DOHH2 (cell line): ENCODE data around the gene ENPEP.
"Not testable (repeated sequence)": the region's sequence is repeated elsewhere in the genome, so short reads cannot be mapped to it uniquely, and the experiment has no call there.

Source experiments
- H3F3A ChIP-seq: fragments of 200-600 bp; sonication (generic), shearing (Covaris generic); 2 replicates; pipeline ENCODE4 v1.6.0; 2016; ENCODE audit warnings: antibody characterized with exemption, mild to moderate bottlenecking; ENCODE audit not compliant: control insufficient read depth, insufficient read depth
- H3K27ac ChIP-seq: fragments of 200-600 bp; sonication (generic); 2 replicates; pipeline ENCODE4 v1.5.1; 2014; ENCODE audit warnings: low read depth, mild to moderate bottlenecking, low read length, moderate library complexity
- H3K27me3 ChIP-seq: fragments of 200-600 bp; sonication (generic); 2 replicates; pipeline ENCODE4 v1.6.1; 2014; ENCODE audit warnings: mild to moderate bottlenecking, low read length, mixed read lengths; ENCODE audit not compliant: control insufficient read depth
- H3K36me3 ChIP-seq: fragments of 200-600 bp; sonication (generic); 2 replicates; pipeline ENCODE4 v1.6.1; 2014; ENCODE audit warnings: mild to moderate bottlenecking, low read length, moderate library complexity, mixed read lengths; ENCODE audit not compliant: control insufficient read depth
- H3K4me1 ChIP-seq: fragments of 200-600 bp; sonication (generic); 2 replicates; pipeline ENCODE4 v1.6.1; 2014; ENCODE audit warnings: mild to moderate bottlenecking, low read length, mixed read lengths; ENCODE audit not compliant: control insufficient read depth
- H3K4me2 ChIP-seq: fragments of 200-600 bp; sonication (generic); 2 replicates; pipeline ENCODE4 v1.6.0; 2014; ENCODE audit warnings: mild to moderate bottlenecking, low read length, moderate library complexity
- H3K4me3 ChIP-seq: fragments of 200-600 bp; sonication (generic); 2 replicates; pipeline ENCODE4 v1.5.1; 2014; ENCODE audit warnings: mild to moderate bottlenecking, low read length, mixed read lengths
- H3K79me2 ChIP-seq: fragments of 200-600 bp; sonication (generic); 2 replicates; pipeline ENCODE4 v1.6.1; 2014; ENCODE audit warnings: mild to moderate bottlenecking, low read length, mixed read lengths; ENCODE audit not compliant: control insufficient read depth
- H3K9me2 ChIP-seq: fragments of 200-600 bp; sonication (generic); replicated peaks from 2 replicates; pipeline ENCODE4 v1.6.1; 2014; ENCODE audit warnings: mild to moderate bottlenecking, low read length, mixed read lengths; ENCODE audit not compliant: control insufficient read depth
- H3K9me3 ChIP-seq: fragments of 200-600 bp; sonication (generic); 2 replicates; pipeline ENCODE4 v1.6.1; 2014; ENCODE audit warnings: antibody characterized with exemption, low read length, mixed read lengths; ENCODE audit not compliant: control insufficient read depth, insufficient read depth
- H4K20me1 ChIP-seq: fragments of 200-600 bp; sonication (generic); 2 replicates; pipeline ENCODE4 v1.6.0; 2014; ENCODE audit warnings: low read depth, mild to moderate bottlenecking, antibody characterized with exemption, low read length, moderate library complexity; ENCODE audit not compliant: control insufficient read depth, insufficient read depth
- EZH2phosphoT487 ChIP-seq: fragments of 200-600 bp; sonication (generic); IDR thresholded peaks from 2 replicates; pipeline ENCODE4 v1.6.1; 2017; ENCODE audit warnings: borderline replicate concordance, mild to moderate bottlenecking, antibody characterized with exemption, low read length, moderate library complexity, mixed read lengths
- TF ChIP-seq, protein P1 (sequence below): fragments of 200-600 bp; sonication (generic); IDR thresholded peaks from one replicate; pipeline ENCODE4 v1.5.1; 2014; ENCODE audit warnings: antibody characterized with exemption, mild to moderate bottlenecking, low read depth, low read length; ENCODE audit not compliant: poor library complexity, severe bottlenecking

Gene ENPEP

DNA sequence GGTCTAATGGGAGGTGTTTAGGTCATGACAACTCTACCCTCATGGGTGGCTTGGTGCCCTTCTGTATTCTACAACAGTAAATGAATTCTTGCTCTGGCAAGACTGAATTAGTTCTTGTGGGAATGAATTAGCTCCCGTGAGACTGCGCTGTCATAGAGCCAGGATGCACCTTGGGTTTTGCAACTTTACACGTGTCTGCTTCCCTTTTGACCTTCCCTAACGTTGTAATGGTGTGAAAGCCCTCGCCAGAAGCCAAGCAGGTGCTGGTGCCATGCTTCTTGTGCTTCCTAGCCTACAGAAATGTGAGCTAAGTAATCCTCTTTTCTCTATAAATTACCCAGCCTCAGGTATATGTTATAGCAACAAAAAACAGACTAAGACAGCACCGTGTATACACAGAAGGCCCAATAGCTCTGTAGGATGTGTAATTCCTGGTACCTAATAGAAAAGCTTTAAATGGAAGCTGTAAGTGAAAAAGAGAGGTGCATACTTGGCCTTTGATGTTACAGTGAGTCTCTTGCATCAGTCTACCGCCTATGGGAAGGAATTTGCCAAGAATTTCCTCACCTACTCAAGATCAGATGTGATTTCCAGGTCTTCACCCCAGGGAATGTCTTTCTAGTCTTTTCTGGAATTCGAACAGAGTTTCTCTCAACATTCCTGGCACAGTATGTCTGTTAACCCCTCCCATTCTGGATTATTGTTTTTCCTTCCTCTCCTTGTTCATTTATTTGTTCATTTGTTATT is 3.2 kb upstream of the ENPEP start:
- H3K9me3 ChIP-seq, result no peaks in the 10 kb centered on the region
- H3K79me2 ChIP-seq, result no peaks in the 10 kb centered on the region
- no peaks in the 10 kb centered on the region for H3F3A ChIP-seq
- H3K9me2 ChIP-seq, result no peaks in the 10 kb centered on the region
- H3K4me1 ChIP-seq, result no peaks in the 10 kb centered on the region
- no peak overlapping the region for H3K27ac ChIP-seq
- H3K27me3 ChIP-seq, result no peaks in the 10 kb centered on the region
- H3K4me3 ChIP-seq, result no peak overlapping the region
- H4K20me1 ChIP-seq, result no peaks in the 10 kb centered on the region
- TF ChIP-seq, protein P1, sequence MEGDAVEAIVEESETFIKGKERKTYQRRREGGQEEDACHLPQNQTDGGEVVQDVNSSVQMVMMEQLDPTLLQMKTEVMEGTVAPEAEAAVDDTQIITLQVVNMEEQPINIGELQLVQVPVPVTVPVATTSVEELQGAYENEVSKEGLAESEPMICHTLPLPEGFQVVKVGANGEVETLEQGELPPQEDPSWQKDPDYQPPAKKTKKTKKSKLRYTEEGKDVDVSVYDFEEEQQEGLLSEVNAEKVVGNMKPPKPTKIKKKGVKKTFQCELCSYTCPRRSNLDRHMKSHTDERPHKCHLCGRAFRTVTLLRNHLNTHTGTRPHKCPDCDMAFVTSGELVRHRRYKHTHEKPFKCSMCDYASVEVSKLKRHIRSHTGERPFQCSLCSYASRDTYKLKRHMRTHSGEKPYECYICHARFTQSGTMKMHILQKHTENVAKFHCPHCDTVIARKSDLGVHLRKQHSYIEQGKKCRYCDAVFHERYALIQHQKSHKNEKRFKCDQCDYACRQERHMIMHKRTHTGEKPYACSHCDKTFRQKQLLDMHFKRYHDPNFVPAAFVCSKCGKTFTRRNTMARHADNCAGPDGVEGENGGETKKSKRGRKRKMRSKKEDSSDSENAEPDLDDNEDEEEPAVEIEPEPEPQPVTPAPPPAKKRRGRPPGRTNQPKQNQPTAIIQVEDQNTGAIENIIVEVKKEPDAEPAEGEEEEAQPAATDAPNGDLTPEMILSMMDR, result no peak
- TF ChIP-seq EZH2phosphoT487, result no peak
- no peaks in the 10 kb centered on the region for H3K36me3 ChIP-seq
- H3K4me2 ChIP-seq, result no peak overlapping the region

DNA sequence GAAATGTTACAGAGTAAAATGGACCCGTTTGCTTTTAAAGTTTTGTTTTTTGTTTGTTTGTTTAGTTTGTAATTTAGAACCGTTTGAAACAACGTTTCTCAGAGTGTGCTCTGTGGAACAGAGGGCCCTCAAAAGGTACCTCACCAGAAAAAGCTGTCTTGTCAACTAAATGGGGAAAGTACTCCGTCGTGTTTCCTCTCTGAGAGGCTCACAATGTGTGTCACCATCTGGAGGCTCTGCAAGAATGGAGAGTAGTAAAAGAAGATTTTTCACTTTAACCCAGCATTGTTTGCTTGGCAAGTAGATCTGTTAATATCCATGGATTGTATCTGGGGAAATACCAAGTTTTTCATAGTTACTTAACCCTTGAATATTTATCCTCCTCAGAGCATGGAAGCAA is 1.5 kb upstream of the ENPEP start:
- Histone ChIP-seq H3K4me2 (no peak overlapping the region), H3K4me3 (no peak overlapping the region), H3F3A (no peaks in the 10 kb centered on the region), H3K4me1 (no peaks in the 10 kb centered on the region), H3K27me3 (no peaks in the 10 kb centered on the region), H3K9me2 (no peaks in the 10 kb centered on the region), H3K36me3 (no peaks in the 10 kb centered on the region), H4K20me1 (no peaks in the 10 kb centered on the region), H3K27ac (no peak overlapping the region), H3K79me2 (no peaks in the 10 kb centered on the region), H3K9me3 (no peaks in the 10 kb centered on the region)
- TF ChIP-seq EZH2phosphoT487, result no peak
- TF ChIP-seq, protein P1, result no peak

DNA sequence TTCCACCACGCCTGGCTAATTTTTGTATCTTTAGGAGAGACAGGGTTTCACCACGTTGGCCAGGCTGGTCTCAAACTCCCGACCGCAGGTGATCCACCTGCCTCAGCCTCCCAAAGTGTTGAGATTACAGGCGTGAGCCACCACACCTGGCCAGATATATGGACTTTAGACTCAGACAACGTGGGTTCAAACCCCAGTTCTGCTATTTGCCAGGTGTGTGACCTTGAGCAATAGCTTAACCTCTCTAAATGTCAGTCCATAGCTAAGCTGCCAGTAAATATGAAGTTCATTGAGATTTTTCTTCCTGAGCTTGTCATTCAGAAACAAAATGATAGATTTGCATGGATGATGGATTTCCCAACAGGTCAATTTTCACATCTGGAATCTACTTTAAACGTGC is 875 bp upstream of the ENPEP start:
- not testable (repeated sequence) for H4K20me1 ChIP-seq, H3K36me3 ChIP-seq, H3K4me2 ChIP-seq, H3K79me2 ChIP-seq, H3K4me1 ChIP-seq, H3K9me2 ChIP-seq, H3K27me3 ChIP-seq, H3F3A ChIP-seq, H3K4me3 ChIP-seq, H3K27ac ChIP-seq, H3K9me3 ChIP-seq

DNA sequence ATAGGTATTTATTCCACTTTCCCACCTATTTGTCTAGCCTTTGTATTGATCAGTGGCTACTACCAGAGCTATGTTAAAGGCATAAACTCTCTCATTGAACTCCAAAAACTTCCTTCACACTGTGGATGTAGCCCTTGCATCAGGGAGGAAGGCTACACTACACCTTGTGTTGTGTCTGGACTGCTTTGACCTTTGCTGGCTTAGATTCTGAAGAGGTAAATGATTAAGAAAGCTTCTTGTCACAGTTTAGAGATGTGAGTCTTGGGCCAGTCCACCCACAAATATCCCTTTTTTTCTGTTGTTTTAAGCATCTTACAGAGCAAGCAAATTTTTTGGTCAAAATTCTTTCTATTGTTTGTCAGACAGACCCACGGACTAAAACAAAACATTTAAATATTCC is 1.9 kb downstream of the ENPEP start:
- no peaks in the 10 kb centered on the region for H3K79me2 ChIP-seq
- no peaks in the 10 kb centered on the region for H3K9me2 ChIP-seq
- H3K4me3 ChIP-seq, result no peak overlapping the region
- no peaks in the 10 kb centered on the region for H3K4me1 ChIP-seq
- H3K9me3 ChIP-seq, result no peaks in the 10 kb centered on the region
- no peaks in the 10 kb centered on the region for H3K36me3 ChIP-seq
- no peak overlapping the region for H3K27ac ChIP-seq
- H3K27me3 ChIP-seq, result no peaks in the 10 kb centered on the region; the same call in 1 of the 2 replicates
- no peaks in the 10 kb centered on the region for H3F3A ChIP-seq
- H3K4me2 ChIP-seq, result no peak overlapping the region
- TF ChIP-seq, protein P1, result no peak
- no peak for TF ChIP-seq EZH2phosphoT487
- H4K20me1 ChIP-seq, result no peaks in the 10 kb centered on the region
